LoVo (cell line): Measurements from ENCODE around the gene TSPAN7.

ENCODE experiments used
- DNase-seq: peaks from one replicate; pipeline ENCODE4 v3.0.0-alpha.2; 2016; ENCODE audit warnings: low spot score

TSPAN7 gene

DNA sequence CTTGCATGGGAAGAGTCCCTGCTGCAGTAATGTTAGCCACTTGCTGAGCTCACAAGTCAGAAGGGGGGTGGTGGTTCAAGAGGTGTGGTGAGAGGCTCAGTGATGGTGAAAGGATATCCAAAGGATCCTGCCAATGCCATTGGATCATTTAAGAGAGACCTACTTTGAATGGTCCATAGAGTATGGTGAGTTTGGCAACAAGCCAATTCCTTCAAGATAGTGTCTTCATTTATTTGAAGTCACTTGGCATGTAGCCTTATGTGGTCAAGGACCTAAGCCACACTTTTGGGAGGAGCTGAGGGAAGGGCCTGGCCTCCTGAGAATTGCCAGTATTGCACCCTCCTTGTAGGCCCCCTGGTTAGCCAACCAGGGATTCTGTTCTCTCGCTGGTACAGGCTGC, 87.9 kb downstream of the TSPAN7 start:
- no peak for DNase-seq

DNA sequence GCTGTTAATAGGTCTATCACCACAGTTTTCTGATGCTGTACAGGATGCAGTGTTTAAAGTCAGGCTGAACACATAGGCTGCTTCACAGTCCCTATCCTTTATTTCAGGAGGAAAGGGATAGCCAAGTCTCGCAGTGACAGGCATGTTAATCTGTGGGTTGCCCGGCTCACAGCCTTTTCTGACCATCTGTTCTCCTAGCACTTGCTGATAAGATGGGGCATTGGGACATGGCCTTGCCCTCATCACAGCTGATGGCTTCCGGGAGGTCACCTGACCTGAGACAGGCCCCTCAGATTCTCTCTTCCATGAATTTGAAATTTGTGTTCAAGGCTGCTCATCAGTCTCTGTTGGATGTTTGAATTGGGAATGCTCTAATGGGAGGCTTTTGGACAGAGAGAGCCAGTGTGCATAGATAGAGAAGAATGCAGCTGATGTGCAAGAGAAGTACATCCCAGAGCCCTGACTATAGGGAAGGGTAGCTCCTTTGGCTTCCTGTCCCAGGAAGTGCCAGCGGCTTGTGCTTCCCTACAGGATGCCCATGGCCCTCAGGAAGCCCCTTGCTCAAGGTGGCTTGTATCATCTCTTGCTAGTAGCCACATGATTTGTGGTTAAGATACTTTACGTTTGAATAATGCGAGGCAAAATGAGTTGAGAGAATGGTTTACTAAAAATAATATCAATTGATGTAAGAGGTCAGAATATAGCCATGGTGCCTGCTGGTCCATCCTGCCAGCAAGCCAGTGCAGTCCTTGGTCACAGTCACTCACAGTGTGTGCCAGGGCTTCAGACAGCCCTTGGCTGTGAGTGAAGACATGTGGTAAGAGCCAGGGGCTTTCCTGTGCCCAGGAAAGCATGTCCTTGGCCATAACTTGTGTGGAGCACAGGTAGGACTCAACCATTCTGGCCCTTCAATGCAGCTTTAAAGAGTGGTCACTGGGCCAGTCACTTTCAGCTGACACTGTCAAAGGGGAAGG, 88.6 kb downstream of the TSPAN7 start:
- DNase-seq = no peak

DNA sequence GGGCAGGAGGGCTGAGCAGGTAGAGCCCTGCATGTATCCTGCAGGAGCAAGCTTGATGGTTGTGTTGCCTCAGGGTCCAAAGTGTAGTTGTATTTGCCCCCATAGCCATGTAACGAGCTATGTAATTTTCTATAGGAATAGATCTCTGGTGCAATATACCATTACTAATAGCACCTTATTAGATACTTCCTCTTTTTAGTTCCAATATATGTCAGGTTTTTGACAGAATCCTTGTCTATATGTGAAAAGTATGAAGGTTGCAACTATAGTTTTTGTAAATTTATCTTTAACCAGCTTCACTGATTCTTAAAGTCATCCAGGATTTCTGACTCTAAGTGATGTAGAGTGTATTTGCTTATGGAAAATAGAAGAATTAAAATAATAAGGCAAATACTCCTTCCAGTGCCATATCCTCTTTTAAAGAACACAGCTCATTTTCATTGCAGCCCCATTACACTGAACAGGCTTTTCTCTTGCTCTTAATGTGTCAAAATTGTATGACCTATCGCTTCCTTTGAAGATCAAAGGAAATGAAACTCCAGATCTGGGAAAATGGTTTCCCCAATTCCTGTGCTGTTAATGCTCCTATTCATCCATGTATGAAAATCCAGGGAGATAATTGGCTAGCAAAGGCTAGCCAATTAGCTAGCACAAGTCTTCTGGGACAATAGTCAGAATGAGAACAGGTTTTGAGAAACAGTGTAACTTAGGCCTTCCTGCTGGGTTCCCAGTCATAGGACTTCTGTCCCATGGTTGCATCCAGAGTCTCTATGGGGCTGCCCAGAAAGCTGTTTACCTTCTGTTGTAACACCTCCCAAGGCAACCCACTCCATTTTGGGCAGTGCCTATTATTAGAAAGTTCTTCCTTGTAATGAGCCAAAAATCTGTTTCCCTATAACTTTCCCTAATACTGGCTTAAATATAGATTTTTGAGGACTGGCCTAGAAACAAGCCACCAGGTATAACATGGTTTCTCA, 90.6 kb downstream of the TSPAN7 start:
- DNase-seq = no peak

DNA sequence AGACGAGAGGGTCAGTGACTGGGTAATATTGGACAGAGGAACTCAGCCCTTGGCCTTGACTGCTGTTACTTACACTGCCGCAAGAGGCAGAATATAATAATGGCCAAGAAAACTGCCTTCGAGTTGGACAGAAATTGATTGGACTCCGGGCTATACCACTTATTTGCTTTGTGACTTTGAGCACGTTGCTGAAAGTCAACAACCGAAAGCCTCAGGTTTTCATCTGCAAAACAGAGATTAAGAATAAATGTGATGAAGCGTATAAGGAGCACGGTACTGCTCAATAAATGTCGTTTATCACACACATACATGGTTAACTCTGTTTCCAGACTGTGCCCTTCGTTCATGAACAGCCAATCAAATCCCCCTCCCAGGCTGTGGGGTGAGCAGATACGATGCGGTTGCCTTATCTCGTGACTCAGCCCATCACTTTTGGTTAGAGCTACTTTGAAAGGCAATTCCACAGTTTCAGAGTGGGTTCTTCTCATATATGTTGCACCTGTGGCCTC, 91.6 kb downstream of the TSPAN7 start:
- no peak for DNase-seq

DNA sequence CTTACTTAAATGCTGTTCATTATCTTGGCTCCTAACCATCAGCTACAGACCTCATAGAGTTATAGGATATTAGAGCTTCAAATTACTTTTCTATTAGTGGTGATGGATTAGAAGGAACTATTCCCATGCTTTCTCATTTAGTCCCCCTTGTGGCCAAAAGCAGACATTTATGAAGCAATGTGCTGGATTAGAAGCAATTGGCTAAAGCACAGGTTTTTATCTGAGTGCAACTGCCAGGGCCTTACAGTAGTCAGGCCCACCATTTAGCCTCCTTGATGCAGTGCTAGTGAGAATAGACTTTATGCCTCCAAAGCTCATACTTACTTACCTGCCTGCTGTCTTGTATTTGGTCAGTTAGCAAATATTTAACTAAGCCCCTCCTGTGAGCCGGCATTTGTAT, 93.0 kb downstream of the TSPAN7 start:
- DNase-seq = peak; percentile 1

DNA sequence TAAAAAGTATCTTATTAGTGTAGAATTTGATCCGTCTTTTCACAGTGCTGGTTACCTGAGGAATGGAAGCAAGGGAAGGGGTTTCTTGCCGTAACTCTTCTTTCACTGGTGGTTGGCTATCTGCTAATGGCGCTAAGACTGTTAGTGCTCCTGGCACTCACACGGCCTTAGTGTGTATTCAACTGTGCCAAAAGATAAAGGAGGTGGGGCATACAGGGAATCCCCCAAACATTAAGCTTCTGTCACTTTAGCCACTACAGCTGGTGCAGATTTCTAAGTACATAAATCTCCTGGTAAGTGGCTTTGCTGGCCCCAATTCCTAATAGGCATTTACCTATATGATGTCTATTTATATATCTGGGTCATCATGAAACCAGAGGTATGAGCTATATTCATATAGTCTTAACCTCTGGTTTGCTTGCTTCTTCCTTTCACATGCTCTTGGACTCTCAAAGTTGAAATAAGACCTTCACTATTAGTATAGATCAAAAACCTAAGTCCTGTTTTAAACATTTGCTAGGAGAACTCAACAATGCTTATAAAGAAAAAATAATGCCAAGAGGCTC, 95.1 kb downstream of the TSPAN7 start:
- DNase-seq = no peak

DNA sequence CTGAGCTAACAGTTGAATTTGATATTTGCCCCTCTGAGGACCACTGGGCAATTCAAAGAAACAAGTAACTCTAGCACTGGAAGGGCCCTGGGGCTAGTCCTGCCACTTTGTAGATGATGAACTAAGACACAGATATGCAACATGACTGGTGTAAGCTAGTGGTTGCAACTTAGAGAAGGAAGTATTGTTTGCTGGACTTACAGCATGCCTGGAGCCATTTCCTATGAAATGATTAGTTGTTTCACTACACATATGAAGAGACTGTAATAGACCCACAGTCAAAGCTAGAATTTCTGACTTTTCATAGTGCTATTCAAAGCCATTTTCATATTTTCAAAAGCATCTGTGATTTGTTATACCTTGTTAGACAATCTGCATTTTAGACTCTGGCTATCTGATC, 96.2 kb downstream of the TSPAN7 start:
- DNase-seq = no peak

DNA sequence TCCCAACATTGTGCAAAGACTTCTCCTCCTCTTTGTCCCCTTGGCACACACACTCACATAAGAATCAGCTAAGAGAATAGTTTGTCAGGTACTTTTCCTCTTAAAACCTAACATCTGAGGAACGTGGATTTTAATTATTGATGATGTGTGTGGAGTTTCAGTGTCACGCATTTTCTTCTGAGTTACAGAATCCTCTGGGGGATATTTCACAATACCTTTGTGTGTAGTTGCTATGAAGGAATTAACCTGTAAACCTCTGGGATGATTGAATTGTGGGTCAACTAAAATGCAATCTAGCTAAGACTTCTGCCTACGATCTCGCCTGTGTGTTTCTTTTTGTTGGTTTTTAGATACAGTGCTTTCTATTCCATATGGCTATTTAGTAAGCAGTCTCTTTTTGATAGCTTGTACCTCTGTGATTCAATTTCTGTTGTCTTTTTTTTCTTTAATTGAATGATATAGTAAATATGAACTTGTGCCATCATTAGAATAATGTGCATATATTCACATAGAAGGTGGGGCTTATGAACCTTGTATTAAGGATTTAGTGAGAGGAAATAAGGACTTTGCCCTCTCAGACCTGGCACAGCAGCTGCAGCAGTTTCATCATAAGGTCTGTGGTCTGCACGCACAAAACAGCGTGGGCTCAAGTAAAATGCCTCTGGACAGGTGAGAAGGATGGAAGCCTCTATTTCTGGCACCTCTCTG, 99.2 kb downstream of the TSPAN7 start:
- DNase-seq = no peak

DNA sequence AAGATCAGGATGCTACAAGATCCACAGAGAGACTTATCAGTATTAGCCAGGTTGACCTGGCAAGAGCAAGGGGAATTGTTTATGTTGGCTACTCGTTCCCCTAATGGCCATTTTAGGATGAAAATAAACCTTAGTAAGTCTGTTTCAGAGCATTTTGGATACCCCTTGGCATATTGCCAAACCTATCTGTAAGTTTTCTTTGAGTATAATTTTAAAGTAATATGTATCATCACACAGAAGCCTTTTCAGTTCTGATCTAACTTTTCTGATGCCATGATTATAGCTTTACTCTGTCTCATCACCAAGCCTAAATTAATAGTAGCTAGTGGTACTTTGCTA, 99.7 kb downstream of the TSPAN7 start:
- no peak for DNase-seq

DNA sequence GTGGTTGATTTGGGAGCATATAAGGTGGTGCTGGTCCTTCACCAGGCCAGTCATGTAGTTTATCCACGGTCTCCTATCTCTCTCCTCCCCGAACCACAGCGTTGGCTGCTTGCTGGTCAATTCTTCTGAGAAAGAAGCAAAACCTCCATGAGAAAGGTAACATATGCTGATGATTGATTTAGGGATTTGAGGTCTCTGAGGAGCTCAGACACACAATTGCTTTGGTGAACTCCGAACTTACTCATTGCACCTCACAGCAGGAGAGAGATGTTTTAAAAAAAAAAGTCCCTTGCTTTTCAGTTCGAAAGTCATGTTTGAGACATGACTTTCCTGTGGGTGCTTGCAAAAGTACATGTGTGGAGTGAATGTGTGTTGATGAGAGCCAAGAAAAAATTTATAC, 100.2 kb downstream of the TSPAN7 start:
- no peak for DNase-seq

DNA sequence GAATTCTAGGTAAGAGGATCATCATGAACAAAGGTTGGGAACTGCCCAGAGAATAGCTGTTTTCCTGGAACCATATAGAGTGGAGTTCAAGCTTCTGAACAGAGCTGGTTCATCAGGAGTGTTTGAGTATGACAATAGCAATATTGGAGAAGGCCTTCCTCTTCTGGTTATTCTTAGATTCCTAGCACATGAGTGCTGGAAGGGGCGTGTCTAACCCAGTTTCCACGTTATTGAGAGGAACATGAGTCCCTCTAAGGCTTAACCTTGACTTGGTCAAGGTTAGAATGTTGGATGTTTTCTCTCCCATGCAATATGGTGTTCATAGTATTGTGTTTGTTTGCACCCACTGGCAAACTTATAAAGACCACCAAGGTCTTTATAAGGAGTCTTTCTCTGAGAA, 101.3 kb downstream of the TSPAN7 start:
- DNase-seq = no peak

DNA sequence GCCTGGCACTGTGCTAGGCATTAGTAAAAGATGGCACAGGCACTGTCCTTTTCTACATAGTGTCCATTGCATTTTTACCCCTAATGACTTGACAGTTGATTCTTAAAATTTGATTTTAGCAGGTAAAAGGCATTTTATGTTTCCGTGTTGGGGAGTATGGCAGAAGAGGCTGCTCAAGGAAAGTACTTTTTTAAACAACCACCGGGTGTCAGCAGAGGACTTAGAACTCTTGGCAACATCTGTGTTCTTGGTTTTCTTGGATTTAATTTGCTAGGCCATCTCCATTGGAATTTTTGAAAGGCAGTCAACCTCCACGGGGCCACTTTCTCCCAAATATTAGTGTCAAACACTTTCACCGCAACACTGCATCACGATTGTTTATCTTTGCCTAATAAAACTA, 102.9 kb downstream of the TSPAN7 start:
- peak; percentile 3 for DNase-seq

DNA sequence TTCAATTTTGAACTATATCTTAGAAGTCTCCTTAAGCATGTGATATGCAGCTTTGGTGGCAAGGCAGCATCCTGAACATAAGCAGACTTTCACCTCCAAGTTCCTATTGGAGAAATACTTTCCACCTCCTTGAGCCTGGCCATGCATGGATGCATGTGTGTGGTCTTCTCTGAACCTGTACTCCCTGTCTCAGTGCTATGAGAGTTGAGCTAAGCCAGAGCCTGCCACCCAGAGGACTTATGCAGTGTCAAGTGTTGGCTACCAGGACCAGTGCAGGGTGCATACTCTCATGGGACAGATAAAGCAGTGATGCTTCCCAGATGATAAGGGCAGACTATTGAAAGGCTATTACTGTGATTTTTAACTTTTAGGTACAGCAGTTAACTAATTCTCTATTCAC, 105.6 kb downstream of the TSPAN7 start:
- DNase-seq = no peak

DNA sequence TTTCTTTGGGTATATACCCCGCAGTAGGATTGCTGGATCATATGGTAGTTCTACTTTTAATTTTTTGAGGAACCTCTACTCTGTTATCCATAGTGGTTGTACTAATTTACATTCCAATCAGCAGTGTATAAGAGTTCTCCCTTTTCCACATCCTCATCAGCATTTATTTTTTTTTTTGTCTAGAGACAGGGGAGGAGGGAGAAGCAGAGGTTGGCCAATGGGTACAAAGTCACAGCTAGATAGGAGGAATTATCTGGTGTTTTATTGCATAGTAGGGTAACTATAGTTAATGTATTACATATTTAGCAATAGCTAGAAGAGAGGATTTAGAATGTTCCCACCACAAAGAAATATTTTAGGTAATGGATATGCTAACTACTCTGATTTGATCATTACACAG, 107.4 kb downstream of the TSPAN7 start:
- DNase-seq = no peak

DNA sequence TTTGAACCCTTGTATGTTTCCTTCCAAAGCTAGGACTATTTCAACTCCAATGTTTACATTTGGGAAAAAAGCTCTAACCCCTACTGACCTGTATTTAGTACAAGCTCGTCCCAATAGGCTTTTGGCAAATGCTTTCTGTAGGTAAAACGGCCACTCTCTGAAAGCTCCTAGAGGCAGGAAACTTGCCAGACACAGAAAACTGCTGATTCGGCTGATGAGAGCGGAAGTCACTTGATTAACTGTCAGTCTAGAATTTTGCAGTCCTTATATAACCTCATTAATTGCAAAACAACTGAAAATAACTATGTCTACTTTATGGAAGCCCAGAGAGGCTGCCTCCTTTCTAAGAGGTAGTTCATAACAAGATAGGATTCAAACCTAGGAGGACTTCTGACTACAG, 108.1 kb downstream of the TSPAN7 start:
- DNase-seq = no peak

DNA sequence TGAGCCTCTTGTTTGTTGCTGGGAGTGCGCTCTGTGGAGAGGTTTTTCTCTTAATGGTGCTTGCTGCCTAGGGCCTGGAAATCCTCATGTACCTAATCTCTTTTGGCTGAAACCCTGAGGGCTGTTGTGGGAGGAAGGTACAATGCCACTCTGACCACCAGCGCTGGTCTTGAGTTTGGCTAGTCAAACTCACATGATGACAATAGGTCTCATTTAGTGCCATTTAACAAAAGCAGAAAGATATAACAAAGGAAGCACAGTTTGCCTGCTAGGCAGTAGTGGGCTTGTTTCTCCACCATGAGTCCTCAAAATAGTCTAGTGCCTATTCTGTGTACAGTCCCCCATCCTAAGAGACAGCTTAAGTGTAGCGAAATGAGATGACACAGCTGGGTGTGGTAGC, 111.3 kb downstream of the TSPAN7 start:
- no peak for DNase-seq

DNA sequence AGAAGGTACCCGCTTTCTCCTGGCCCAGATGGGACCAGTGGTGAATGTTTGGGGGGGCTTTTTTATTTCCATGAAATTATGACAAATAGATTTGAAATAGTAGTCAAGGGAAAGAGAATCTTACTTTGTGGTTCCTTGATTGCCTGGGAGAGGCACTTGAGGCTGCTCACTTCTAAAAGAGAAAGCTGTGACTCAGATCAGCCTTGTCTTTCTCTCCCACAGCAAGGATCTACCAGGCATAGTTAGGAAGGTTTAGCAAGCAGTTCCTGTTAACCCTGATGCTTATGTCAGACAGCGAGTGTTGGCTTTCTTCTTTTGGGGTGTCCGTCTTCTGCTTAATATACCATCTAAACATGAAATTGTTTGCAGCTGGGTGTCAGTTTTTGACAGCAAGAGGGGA, 114.5 kb downstream of the TSPAN7 start:
- DNase-seq = no peak

DNA sequence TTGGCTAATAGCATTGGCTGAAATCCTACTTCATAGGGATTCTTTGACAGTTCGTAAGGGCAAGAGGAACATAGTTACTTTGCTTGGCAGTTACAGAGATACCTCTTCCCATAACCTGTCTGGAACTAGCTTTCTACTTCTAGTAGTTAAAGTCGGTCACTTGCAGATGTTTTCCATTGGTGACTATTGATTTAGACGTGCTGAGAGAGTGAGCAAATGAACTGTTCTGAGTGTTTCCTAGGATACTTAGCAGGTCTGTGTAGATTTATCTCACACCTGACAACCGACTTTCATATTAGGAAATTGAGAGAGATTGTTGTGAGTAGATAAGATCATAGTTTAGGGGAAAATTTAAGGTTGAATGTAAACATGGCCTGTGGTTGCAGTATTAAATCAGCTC, 116.8 kb downstream of the TSPAN7 start:
- no peak for DNase-seq

DNA sequence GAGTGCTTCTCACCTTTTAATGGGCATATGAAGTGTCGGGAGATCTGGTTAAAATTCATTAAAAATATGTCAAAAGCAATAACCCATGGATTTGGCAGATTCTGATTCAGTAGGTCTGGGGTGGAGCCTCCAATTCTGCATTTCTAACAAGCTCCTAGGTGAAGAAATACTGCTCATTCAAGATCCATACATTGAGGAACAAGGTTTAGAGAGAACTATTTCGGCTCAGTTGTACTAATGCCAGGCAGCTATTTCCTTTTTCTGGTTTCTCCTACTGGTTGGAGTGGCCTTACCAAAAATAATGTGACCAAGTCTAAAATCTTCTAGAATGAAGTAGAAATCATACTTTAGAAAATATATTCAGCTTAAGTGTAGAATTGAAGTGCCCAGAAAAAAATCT, 117.5 kb downstream of the TSPAN7 start:
- no peak for DNase-seq

DNA sequence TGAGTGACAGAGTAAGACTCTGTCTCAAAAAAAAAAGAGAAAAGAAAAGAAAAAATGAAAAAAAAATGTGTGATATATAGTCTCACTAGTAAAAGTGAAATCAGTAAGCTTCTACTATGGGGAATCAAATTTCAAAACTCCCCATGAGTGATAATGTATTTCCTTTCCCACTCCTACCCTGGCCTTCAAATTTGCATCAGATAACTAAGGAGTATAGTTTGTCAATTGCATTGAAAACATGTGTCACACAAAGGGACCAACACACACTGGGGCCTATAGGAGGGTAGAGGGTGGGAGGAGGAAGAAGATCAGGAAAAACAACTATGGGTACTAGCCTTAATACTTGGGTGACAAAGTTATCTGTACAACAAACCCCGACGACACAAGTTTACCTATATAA, 118.4 kb downstream of the TSPAN7 start:
- DNase-seq = no peak

DNA sequence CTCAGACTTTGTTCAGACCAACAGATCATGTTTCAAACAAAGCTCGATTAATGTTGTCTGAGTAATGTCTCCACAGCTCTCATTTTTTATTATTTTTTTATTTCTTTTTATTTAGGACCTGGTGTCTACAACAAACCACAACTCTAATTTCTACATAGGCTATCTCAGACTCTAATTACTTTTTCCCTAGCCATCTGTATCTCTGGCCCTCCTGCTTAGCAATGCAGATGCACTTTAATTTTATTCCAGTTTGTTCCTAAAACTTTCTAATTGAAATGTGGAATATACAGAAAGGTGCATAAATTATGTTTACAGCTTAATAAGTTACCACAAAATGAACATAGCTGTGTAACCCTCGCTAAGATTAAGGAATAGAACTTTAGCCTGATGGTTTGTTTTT, 120.8 kb downstream of the TSPAN7 start:
- no peak for DNase-seq

DNA sequence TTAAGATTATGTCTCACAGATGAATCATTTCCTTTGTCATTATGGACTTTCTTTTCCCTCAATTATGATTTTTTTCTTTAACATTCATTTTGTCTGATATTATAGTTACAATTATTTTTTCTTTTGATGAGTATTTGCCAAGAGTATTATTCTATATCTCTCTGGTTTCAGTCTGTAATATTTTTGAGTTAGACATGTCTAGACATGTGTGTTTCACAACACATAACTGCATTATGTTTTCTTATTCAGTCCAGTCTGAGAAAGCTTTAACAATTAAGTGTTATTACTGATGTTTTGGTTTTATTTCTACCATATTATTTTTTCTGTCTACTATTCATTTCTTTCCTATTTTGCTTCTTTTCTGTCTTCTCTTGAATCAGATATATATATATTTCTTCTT, 131.6 kb downstream of the TSPAN7 start:
- DNase-seq = no peak
